Measurements from ENCODE around the gene KLK1. TPM values are rescaled to one million over a fixed set of nuclear protein-coding genes. Genes with fewer than 3 reads are reported as not detected.
"Not testable (repeated sequence)": the region's sequence is repeated elsewhere in the genome, so short reads cannot be mapped to it uniquely, and the experiment has no call there.

KLK1 gene
- total and polyA plus RNA-seq, 2 donors (not counting 1 experiment from before 2014, with no cell fraction given), result not detected

DNA sequence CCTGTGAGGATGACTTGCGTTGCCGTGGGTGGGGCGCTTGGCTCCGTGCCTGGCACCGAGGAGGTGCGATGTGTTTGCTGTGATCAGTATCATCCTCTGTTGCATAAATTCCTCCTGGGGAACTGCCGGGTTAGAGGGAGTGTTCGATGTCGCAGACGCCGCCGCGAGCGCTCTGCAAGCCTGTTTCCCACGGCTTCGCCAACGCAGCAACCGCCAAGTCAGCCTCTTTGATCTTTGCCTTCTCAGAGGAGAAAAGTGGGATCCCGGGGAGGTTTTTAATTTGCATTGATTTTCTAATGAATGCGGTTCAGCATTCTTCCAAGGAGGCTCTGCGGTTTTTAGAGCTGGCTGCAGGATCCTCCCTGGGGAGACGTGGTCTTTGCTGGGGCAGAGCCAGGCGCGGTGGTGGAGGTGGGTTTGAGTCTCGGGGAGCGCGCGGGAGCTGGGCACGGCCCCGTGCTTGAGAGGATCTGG lies 45.7 kb downstream of the KLK1 start:
- Histone ChIP-seq H3K4me2 (ENCODE audit: extremely low read depth, insufficient read depth, low read length) (no peak overlapping the region), H3K27me3 (ENCODE audit: control insufficient read depth, insufficient read depth, low read length) (peaks cover 14% of the 10 kb centered on the region)

DNA sequence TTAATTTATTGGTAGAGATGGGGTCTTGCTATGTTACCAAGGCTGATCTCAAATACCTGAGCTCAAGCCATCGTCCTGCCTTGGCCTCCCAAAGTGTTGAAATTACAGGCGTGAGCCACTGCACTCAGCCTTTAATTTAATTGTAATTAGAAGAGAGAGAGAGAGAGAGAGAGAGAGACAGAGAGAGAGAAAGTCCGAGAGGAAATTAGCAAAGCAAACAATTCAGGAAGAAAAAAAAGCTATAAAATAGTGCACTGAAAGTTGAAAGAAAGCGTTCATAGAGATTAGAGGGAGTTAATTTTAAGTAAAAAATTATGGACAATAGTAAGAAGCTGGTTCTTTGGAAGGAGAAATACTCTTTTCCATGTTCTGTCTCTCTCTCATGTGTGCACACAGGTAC lies 46.3 kb downstream of the KLK1 start:
- H3K36me3 ChIP-seq (ENCODE audit: control insufficient read depth, insufficient read depth, low read length), result no peaks in the 10 kb centered on the region
- H3K9ac ChIP-seq (ENCODE audit: insufficient read depth, low read length), result no peak overlapping the region
- no peak overlapping the region for H2AFZ ChIP-seq (ENCODE audit: low read length)
- no peak overlapping the region for H3K27ac ChIP-seq (ENCODE audit: insufficient read depth, low read length)
- H3K9me3 ChIP-seq (ENCODE audit: control insufficient read depth, insufficient read depth, low read depth, low read length), result no peaks in the 10 kb centered on the region
- H3K79me2 ChIP-seq (ENCODE audit: control insufficient read depth, insufficient read depth, low read length), result no peaks in the 10 kb centered on the region
- TF ChIP-seq EZH2 (IDR thresholded peaks at IDR 0.05; ENCODE audit: low read length, missing control alignments), result no peak
- TF ChIP-seq, protein P1, sequence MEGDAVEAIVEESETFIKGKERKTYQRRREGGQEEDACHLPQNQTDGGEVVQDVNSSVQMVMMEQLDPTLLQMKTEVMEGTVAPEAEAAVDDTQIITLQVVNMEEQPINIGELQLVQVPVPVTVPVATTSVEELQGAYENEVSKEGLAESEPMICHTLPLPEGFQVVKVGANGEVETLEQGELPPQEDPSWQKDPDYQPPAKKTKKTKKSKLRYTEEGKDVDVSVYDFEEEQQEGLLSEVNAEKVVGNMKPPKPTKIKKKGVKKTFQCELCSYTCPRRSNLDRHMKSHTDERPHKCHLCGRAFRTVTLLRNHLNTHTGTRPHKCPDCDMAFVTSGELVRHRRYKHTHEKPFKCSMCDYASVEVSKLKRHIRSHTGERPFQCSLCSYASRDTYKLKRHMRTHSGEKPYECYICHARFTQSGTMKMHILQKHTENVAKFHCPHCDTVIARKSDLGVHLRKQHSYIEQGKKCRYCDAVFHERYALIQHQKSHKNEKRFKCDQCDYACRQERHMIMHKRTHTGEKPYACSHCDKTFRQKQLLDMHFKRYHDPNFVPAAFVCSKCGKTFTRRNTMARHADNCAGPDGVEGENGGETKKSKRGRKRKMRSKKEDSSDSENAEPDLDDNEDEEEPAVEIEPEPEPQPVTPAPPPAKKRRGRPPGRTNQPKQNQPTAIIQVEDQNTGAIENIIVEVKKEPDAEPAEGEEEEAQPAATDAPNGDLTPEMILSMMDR (conservative IDR thresholded peaks at IDR 0.05 in 1 of 2, IDR thresholded peaks at IDR 0.05 in 1 of 2; ENCODE audit: low read depth in 1 of 2, low read length in 2 of 2), result no peak
- H3K4me2 ChIP-seq (ENCODE audit: extremely low read depth, insufficient read depth, low read length), result no peak overlapping the region
- no peak overlapping the region for H3K4me3 ChIP-seq (replicated peaks in 1 of 4; ENCODE audit: control extremely low read depth in 1 of 4, insufficient read depth in 1 of 4, low read depth in 3 of 4, low read length in 4 of 4)
- peaks cover 14% of the 10 kb centered on the region for H3K27me3 ChIP-seq (ENCODE audit: control insufficient read depth, insufficient read depth, low read length)
- H3K4me1 ChIP-seq (ENCODE audit: control insufficient read depth, extremely low read depth, insufficient read depth, low read length), result no peaks in the 10 kb centered on the region
- DNase-seq (ENCODE audit: low read depth in 2 of 2), result no peak
- no peaks in the 10 kb centered on the region for H4K20me1 ChIP-seq (ENCODE audit: control insufficient read depth, extremely low read depth, insufficient read depth, low read length)

More for the DNA sequence above, 45.7 kb downstream of the KLK1 start:
- Histone ChIP-seq H2AFZ (ENCODE audit: low read length) (no peak overlapping the region), H3K79me2 (ENCODE audit: control insufficient read depth, insufficient read depth, low read length) (no peaks in the 10 kb centered on the region), H3K36me3 (ENCODE audit: control insufficient read depth, insufficient read depth, low read length) (no peaks in the 10 kb centered on the region), H3K4me3 (replicated peaks in 1 of 4; ENCODE audit: control extremely low read depth in 1 of 4, insufficient read depth in 1 of 4, low read depth in 3 of 4, low read length in 4 of 4) (no peak overlapping the region), H3K9me3 (ENCODE audit: control insufficient read depth, insufficient read depth, low read depth, low read length) (no peaks in the 10 kb centered on the region), H3K27ac (ENCODE audit: insufficient read depth, low read length) (no peak overlapping the region), H3K9ac (ENCODE audit: insufficient read depth, low read length) (no peak overlapping the region), H3K4me1 (ENCODE audit: control insufficient read depth, extremely low read depth, insufficient read depth, low read length) (no peaks in the 10 kb centered on the region), H4K20me1 (ENCODE audit: control insufficient read depth, extremely low read depth, insufficient read depth, low read length) (no peaks in the 10 kb centered on the region)
- TF ChIP-seq EZH2 (IDR thresholded peaks at IDR 0.05; ENCODE audit: low read length, missing control alignments), result no peak
- TF ChIP-seq, protein P1 (conservative IDR thresholded peaks at IDR 0.05 in 1 of 2, IDR thresholded peaks at IDR 0.05 in 1 of 2; ENCODE audit: low read depth in 1 of 2, low read length in 2 of 2), result no peak
- DNase-seq (ENCODE audit: low read depth in 2 of 2), result no peak

DNA sequence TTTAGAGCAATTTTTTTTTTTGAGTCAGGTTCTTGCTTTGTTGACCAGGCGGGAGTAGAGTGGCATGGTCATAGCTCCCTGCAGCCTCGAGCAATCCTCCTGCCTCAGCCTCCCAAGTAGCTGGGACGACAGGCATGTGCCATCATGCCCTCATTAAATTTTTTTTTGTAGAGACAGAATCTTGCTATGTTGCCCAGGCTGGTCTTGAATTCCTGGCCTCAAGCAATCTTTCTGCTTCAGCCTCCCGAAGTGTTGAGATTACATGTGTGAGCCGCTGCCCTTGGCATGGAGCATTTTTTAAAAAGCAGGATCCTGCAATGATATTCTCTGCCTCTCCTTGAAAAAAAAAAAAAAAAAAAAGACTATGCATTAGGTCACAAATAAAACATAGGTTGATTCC lies 47.5 kb downstream of the KLK1 start:
- DNase-seq (ENCODE audit: low read depth in 2 of 2), result no peak
- Histone ChIP-seq H3K36me3 (ENCODE audit: control insufficient read depth, insufficient read depth, low read length) (no peaks in the 10 kb centered on the region), H3K9ac (ENCODE audit: insufficient read depth, low read length) (no peak overlapping the region), H3K9me3 (ENCODE audit: control insufficient read depth, insufficient read depth, low read depth, low read length) (no peaks in the 10 kb centered on the region), H3K79me2 (ENCODE audit: control insufficient read depth, insufficient read depth, low read length) (no peaks in the 10 kb centered on the region), H4K20me1 (ENCODE audit: control insufficient read depth, extremely low read depth, insufficient read depth, low read length) (no peaks in the 10 kb centered on the region), H3K4me2 (ENCODE audit: extremely low read depth, insufficient read depth, low read length) (no peak overlapping the region), H3K4me1 (ENCODE audit: control insufficient read depth, extremely low read depth, insufficient read depth, low read length) (no peaks in the 10 kb centered on the region), H3K27ac (ENCODE audit: insufficient read depth, low read length) (no peak overlapping the region), H2AFZ (ENCODE audit: low read length) (no peak overlapping the region), H3K27me3 (ENCODE audit: control insufficient read depth, insufficient read depth, low read length) (peaks cover 14% of the 10 kb centered on the region), H3K4me3 (replicated peaks in 1 of 4; ENCODE audit: control extremely low read depth in 1 of 4, insufficient read depth in 1 of 4, low read depth in 3 of 4, low read length in 4 of 4) (no peak overlapping the region)
- TF ChIP-seq EZH2 (IDR thresholded peaks at IDR 0.05; ENCODE audit: low read length, missing control alignments), result no peak
- TF ChIP-seq, protein P1 (conservative IDR thresholded peaks at IDR 0.05 in 1 of 2, IDR thresholded peaks at IDR 0.05 in 1 of 2; ENCODE audit: low read depth in 1 of 2, low read length in 2 of 2), result no peak

DNA sequence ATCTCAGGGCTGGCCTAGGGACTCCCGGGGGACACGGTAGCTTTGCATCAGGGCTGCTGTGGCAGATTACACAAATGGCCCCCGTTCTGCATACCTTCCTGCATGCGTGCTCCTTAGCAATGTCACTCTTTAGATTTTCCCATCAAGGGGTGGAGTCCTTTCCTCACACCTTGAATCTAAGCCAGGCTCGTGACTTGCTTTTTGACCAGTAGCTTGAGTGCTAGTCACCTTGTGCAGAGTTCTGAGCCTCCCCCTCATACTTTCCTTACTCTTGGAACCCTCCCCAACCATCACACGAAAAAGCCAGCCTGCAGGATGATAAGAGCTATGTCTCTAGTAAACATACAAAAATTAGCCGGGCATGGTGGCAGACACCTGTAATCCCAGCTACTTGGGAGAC lies 50.1 kb downstream of the KLK1 start:
- not testable (repeated sequence) for DNase-seq (ENCODE audit: low read depth in 2 of 2); H3K4me1 ChIP-seq (ENCODE audit: control insufficient read depth, extremely low read depth, insufficient read depth, low read length); H3K27ac ChIP-seq (ENCODE audit: insufficient read depth, low read length); H2AFZ ChIP-seq (ENCODE audit: low read length); H3K9me3 ChIP-seq (ENCODE audit: control insufficient read depth, insufficient read depth, low read depth, low read length); H4K20me1 ChIP-seq (ENCODE audit: control insufficient read depth, extremely low read depth, insufficient read depth, low read length); H3K4me3 ChIP-seq (replicated peaks in 1 of 4; ENCODE audit: control extremely low read depth in 1 of 4, insufficient read depth in 1 of 4, low read depth in 3 of 4, low read length in 4 of 4); H3K4me2 ChIP-seq (ENCODE audit: extremely low read depth, insufficient read depth, low read length); H3K9ac ChIP-seq (ENCODE audit: insufficient read depth, low read length); H3K79me2 ChIP-seq (ENCODE audit: control insufficient read depth, insufficient read depth, low read length); H3K36me3 ChIP-seq (ENCODE audit: control insufficient read depth, insufficient read depth, low read length); H3K27me3 ChIP-seq (ENCODE audit: control insufficient read depth, insufficient read depth, low read length)

DNA sequence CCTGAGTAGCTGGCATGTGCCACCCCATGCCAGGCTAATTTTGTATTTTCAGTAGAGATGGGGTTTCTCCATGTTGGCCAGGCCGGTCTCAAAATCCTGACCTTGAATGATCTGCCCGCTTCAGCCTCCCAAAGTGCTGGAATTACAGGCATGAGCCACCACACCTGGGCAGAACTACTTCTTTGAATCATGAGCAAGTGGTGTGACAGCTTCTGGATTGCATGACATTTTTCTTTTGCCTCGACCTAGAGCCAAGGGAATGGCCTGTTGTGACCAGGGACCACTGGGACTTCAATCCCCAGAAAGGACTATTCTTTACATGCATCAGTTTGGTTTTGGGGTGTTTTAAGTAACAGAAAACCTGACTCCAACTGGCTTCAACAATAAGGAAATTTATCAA lies 50.7 kb downstream of the KLK1 start:
- H3K27me3 ChIP-seq (ENCODE audit: control insufficient read depth, insufficient read depth, low read length); H2AFZ ChIP-seq (ENCODE audit: low read length); H3K9ac ChIP-seq (ENCODE audit: insufficient read depth, low read length); DNase-seq (ENCODE audit: low read depth in 2 of 2); H4K20me1 ChIP-seq (ENCODE audit: control insufficient read depth, extremely low read depth, insufficient read depth, low read length); H3K4me2 ChIP-seq (ENCODE audit: extremely low read depth, insufficient read depth, low read length); H3K9me3 ChIP-seq (ENCODE audit: control insufficient read depth, insufficient read depth, low read depth, low read length); H3K4me3 ChIP-seq (replicated peaks in 1 of 4; ENCODE audit: control extremely low read depth in 1 of 4, insufficient read depth in 1 of 4, low read depth in 3 of 4, low read length in 4 of 4); H3K27ac ChIP-seq (ENCODE audit: insufficient read depth, low read length); H3K4me1 ChIP-seq (ENCODE audit: control insufficient read depth, extremely low read depth, insufficient read depth, low read length); H3K36me3 ChIP-seq (ENCODE audit: control insufficient read depth, insufficient read depth, low read length); H3K79me2 ChIP-seq (ENCODE audit: control insufficient read depth, insufficient read depth, low read length): not testable (repeated sequence)
